Mucosa of descending colon (tissue), 3 donors: ENCODE data around the gene SRSF12. TPM values are rescaled to one million over a fixed set of nuclear protein-coding genes. Genes with fewer than 3 reads are reported as not detected.

ENCODE experiments used
- ATAC-seq: fragments of 200-7000 bp; cut with Tn5 transposase; one replicate; pipeline ENCODE4 v1.9.1; 2020; ENCODE audit warnings: mild to moderate bottlenecking, moderate library complexity
- DNase-seq, 3 donors: peaks; one replicate each; pipeline ENCODE4 v3.0.0-alpha.2; 2020
- H3K36me3 ChIP-seq: fragments of 200-600 bp; one replicate; pipeline ENCODE4 v1.8.0; 2021; ENCODE audit warnings: low read depth, mild to moderate bottlenecking
- H3K4me1 ChIP-seq: fragments of 200-600 bp; one replicate; pipeline ENCODE4 v1.8.0; 2021; ENCODE audit warnings: low read depth, mild to moderate bottlenecking
- H3K4me3 ChIP-seq: fragments of 200-600 bp; one replicate; pipeline ENCODE4 v1.8.0; 2021; ENCODE audit warnings: mild to moderate bottlenecking
- H3K9me3 ChIP-seq: fragments of 200-600 bp; one replicate; pipeline ENCODE4 v1.8.0; 2021; ENCODE audit warnings: mild to moderate bottlenecking
- intact Hi-C, 2 donors: fragments of 100-400 bp; cut with DNase I in 1 of 2; cut with micrococcal nuclease in 1 of 2; formaldehyde crosslinking; loops; one replicate each; pipeline versions ENCODE4 v1.11.0 to v1.11.1; 2022; cut with DNase I, micrococcal nuclease
- total RNA-seq, 3 donors: library from RNA; stranded (reverse); fragmentation: NEBNext Ultra II Directional in 2 of 3; extraction: Animal tissue kit (Norgen Biotek cat#: 25700) in 2 of 3; gene quantifications; one replicate each; pipeline versions ENCODE4 v1.2.1 to v1.2.4, GENCODE V29; 2021 to 2023
- TF ChIP-seq, protein P1 (sequence below): fragments of 200-600 bp; IDR thresholded peaks from one replicate; pipeline ENCODE4 v1.8.0; 2022; ENCODE audit warnings: antibody characterized with exemption, mild to moderate bottlenecking
- donor health status: DM: no; HTN: no; CAD: no; lungs with moderate emphysema.
- donor health status: DM: no; HTN: no; CAD: no.
- donor health status: DM: no; HTN: yes; CAD: no.

SRSF12 gene
- total RNA-seq, 3 donors from 2014 or later: 0.12 to 0.51 TPM; not detected in 1

DNA sequence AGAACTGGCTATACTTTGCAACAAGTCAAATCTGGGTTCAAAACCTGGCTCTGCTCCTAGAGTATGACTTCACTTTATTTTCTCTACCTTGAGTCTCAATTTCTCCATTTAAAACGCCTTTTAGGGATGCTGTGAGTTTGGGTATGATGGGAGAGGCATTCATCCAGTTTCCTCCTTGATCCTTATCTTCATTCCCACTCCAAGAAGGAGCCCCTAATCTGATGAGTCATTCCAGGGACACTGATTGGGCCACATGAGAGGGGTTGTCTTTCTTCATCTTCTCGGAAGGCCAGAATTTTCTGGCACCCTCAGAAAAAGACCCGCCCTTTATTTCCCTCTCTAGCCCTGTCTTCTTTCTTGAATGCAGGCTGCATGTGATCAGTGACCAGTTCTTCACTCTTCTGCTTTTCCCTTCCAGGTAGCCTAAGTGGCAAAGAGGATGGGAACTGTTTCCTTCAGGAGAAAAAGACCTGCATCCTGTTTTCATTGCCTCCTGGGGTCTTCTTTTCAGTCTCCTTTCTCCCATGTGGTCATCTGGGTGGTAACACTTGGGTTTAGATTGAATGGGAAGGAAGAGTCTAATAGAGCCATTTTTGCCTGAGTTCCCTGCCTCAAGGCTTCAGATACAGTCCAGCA is 69.5 kb downstream of the SRSF12 start:
- ATAC-seq: no peak
- Histone ChIP-seq H3K4me1 (no peaks in the 10 kb centered on the region), H3K9me3 (no peaks in the 10 kb centered on the region), H3K36me3 (no peaks in the 10 kb centered on the region), H3K4me3 (no peak overlapping the region)
- intact Hi-C loops: no loop called here
- TF ChIP-seq, protein P1, sequence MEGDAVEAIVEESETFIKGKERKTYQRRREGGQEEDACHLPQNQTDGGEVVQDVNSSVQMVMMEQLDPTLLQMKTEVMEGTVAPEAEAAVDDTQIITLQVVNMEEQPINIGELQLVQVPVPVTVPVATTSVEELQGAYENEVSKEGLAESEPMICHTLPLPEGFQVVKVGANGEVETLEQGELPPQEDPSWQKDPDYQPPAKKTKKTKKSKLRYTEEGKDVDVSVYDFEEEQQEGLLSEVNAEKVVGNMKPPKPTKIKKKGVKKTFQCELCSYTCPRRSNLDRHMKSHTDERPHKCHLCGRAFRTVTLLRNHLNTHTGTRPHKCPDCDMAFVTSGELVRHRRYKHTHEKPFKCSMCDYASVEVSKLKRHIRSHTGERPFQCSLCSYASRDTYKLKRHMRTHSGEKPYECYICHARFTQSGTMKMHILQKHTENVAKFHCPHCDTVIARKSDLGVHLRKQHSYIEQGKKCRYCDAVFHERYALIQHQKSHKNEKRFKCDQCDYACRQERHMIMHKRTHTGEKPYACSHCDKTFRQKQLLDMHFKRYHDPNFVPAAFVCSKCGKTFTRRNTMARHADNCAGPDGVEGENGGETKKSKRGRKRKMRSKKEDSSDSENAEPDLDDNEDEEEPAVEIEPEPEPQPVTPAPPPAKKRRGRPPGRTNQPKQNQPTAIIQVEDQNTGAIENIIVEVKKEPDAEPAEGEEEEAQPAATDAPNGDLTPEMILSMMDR: no peak
- DNase-seq: no peak

DNA sequence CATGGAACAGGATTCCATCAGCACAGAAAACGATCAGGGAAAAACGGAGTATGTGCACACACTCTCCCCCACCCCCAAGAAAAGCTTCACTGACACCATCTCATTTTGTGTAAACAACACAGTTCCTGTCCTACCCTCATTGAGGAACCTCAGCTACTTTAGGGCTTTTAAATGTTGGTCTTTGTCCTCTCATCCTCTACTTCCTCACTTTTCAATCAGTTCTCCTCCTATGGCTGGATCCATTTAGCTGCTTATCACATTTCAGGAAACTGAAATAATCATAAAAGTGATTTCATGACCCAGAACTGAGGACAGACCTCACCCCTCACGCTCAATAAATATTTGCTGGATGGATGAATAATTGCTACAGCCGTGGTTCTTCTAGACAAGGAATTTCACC is 70.4 kb downstream of the SRSF12 start:
- intact Hi-C loops: no loop called here
- ATAC-seq (peak; percentile 64), DNase-seq (no peak)
- Histone ChIP-seq H3K4me1 (no peaks in the 10 kb centered on the region), H3K36me3 (no peaks in the 10 kb centered on the region), H3K4me3 (no peak overlapping the region), H3K9me3 (no peaks in the 10 kb centered on the region)
- TF ChIP-seq, protein P1: no peak

Other genes starting within 250 kb of the SRSF12 start
- gene RNGTT, start 154.5 kb downstream of the SRSF12 start, total RNA-seq: 10 to 100 TPM in 1 of 3 donors, 1 to 10 TPM in 2; 8.4 to 11.6 (median 9.4) TPM
- gene PNRC1, start 37.3 kb downstream of the SRSF12 start, total RNA-seq: 100 to 1,000 TPM in 2 of 3 donors, 10 to 100 TPM in 1; 99.9 to 261 (median 102) TPM
- gene PM20D2, start 28.0 kb upstream of the SRSF12 start, total RNA-seq: 10 to 100 TPM in 2 of 3 donors, 1 to 10 TPM in 1; 9.4 to 17.6 (median 13.8) TPM
- gene GABRR1, start 99.3 kb upstream of the SRSF12 start, total RNA-seq: not detected
- 1 to 10 TPM in 1 of 3 donors, under 1 TPM in 2; 0.63 to 2.4 (median 0.72) TPM for gene GABRR2, start 197.2 kb upstream of the SRSF12 start, total RNA-seq
- 10 to 100 TPM; 40.0 to 50.2 (median 42.2) TPM for gene UBE2J1, start 234.7 kb upstream of the SRSF12 start, total RNA-seq